CD4-positive, alpha-beta memory T cell (primary cell): ENCODE measurements around the gene ATRNL1. TPM values are rescaled to one million over a fixed set of nuclear protein-coding genes. Genes with fewer than 3 reads are reported as not detected.
"Not testable (repeated sequence)": the region's sequence is repeated elsewhere in the genome, so short reads cannot be mapped to it uniquely, and the experiment has no call there.

Experiments used
- CTCF ChIA-PET: fragments of 350-600 bp; sonication (Branson Sonifier 250); formaldehyde crosslinking; loops from one replicate; lab custom pipeline; 2021; ENCODE audit warnings: inconsistent platforms; ENCODE audit not compliant: partially characterized antibody; lab: Charles Lee
- POLR2A ChIA-PET: fragments of 350-600 bp; sonication (Branson Sonifier 250); formaldehyde crosslinking; loops from one replicate; lab custom pipeline; 2021; ENCODE audit not compliant: partially characterized antibody; lab: Charles Lee
- DNase-seq, 5 donors: peaks; one replicate each; pipeline versions ENCODE4 v3.0.0 to v3.0.0-alpha.2; 2020 to 2022; ENCODE audit warnings: mixed read lengths in 1 of 5
- H3K27ac ChIP-seq: one replicate; pipeline ENCODE4 v1.7.0; 2013; ENCODE audit warnings: low read depth, low read length
- H3K27me3 ChIP-seq: 2 replicates; pipeline ENCODE4 v1.7.0; 2013; ENCODE audit warnings: mild to moderate bottlenecking, low read length, moderate library complexity; ENCODE audit not compliant: insufficient read depth
- H3K36me3 ChIP-seq: 2 replicates; pipeline ENCODE4 v1.7.0; 2013; ENCODE audit warnings: mild to moderate bottlenecking, low read length, moderate library complexity; ENCODE audit not compliant: insufficient read depth
- H3K4me1 ChIP-seq: 2 replicates; pipeline ENCODE4 v1.7.0; 2013; ENCODE audit warnings: mild to moderate bottlenecking, low read length, moderate library complexity; ENCODE audit not compliant: insufficient read depth
- H3K4me3 ChIP-seq, 2 donors: one replicate each; pipeline ENCODE4 v1.7.0; 2013; ENCODE audit warnings: low read length in 2 of 2, mild to moderate bottlenecking in 1 of 2
- H3K9me3 ChIP-seq, 2 donors: one replicate each; pipeline ENCODE4 v1.7.0; 2013; ENCODE audit warnings: low read length in 2 of 2, control low read depth in 1 of 2; ENCODE audit not compliant: control insufficient read depth in 1 of 2
- H3K27ac Mint-ChIP-seq, 7 donors: one replicate each; pipeline ENCODE4 v1.8.0; 2020 to 2021; ENCODE audit warnings: mixed read lengths in 7 of 7, mild to moderate bottlenecking in 6 of 7, inconsistent platforms in 3 of 7, moderate library complexity in 3 of 7
- H3K27me3 Mint-ChIP-seq, 2 donors: one replicate each; pipeline ENCODE4 v1.8.0; 2020 to 2021; ENCODE audit warnings: mixed read lengths in 2 of 2
- H3K36me3 Mint-ChIP-seq, 2 donors: one replicate each; pipeline ENCODE4 v1.8.0; 2020 to 2021; ENCODE audit warnings: mixed read lengths in 2 of 2, inconsistent platforms in 1 of 2, mild to moderate bottlenecking in 1 of 2
- H3K4me1 Mint-ChIP-seq, 4 donors: one replicate each; pipeline ENCODE4 v1.8.0; 2020 to 2021; ENCODE audit warnings: mixed read lengths in 4 of 4, mild to moderate bottlenecking in 1 of 4
- H3K4me3 Mint-ChIP-seq, 8 donors: one replicate each; pipeline ENCODE4 v1.8.0; 2020 to 2021; ENCODE audit warnings: mixed read lengths in 8 of 8, mild to moderate bottlenecking in 7 of 8, moderate library complexity in 6 of 8, inconsistent platforms in 3 of 8
- H3K9me3 Mint-ChIP-seq, 8 donors: one replicate each; pipeline ENCODE4 v1.8.0; 2020 to 2021; ENCODE audit warnings: mixed read lengths in 8 of 8, mild to moderate bottlenecking in 5 of 8, inconsistent platforms in 3 of 8, moderate library complexity in 1 of 8
- intact Hi-C: fragments of 100-400 bp; cut with micrococcal nuclease; formaldehyde crosslinking; loops from one replicate; pipeline ENCODE4 v1.15.1; 2023
- polyA plus RNA-seq, 2 donors: library from polyadenylated mRNA; unstranded; fragments of 300-500 nt; fragmentation: Illumina TruSeq; gene quantifications; one replicate each; pipeline ENCODE4 v1.2.3, GENCODE V29; 2021
- total RNA-seq, 2 experiments: library from RNA; stranded (reverse); gene quantifications; one replicate each; pipeline ENCODE4 v1.2.3, GENCODE V29; 2021

The ATRNL1 gene
- total and polyA plus RNA-seq, 4 experiments from 2014 or later, result 0.23 to 0.50 TPM; not detected in 2

- no peak overlapping the region for H3K4me3 Mint-ChIP-seq
- no peaks in the 10 kb centered on the region for H3K4me1 ChIP-seq
- peaks cover 0 to 5% (median 0%) of the 10 kb centered on the region in 8 donors for H3K9me3 Mint-ChIP-seq
- H3K9me3 ChIP-seq, result no peaks in the 10 kb centered on the region
- H3K4me1 Mint-ChIP-seq, result no peaks in the 10 kb centered on the region
- CTCF ChIA-PET, result no interaction called here
- intact Hi-C loops, result no loop called here
- no peak overlapping the region for H3K4me3 ChIP-seq
- H3K36me3 Mint-ChIP-seq, result no peaks in the 10 kb centered on the region
- H3K36me3 ChIP-seq, result no peaks in the 10 kb centered on the region
- POLR2A ChIA-PET, result no interaction called here
- no peaks in the 10 kb centered on the region for H3K27me3 Mint-ChIP-seq
- no peaks in the 10 kb centered on the region for H3K27me3 ChIP-seq
- no peak overlapping the region for H3K27ac ChIP-seq
- H3K27ac Mint-ChIP-seq, result no peak overlapping the region
- no peak for DNase-seq
Measured at GRCh38 chr10:115355162-115355760, 262.1 kb downstream of the ATRNL1 start.

DNA sequence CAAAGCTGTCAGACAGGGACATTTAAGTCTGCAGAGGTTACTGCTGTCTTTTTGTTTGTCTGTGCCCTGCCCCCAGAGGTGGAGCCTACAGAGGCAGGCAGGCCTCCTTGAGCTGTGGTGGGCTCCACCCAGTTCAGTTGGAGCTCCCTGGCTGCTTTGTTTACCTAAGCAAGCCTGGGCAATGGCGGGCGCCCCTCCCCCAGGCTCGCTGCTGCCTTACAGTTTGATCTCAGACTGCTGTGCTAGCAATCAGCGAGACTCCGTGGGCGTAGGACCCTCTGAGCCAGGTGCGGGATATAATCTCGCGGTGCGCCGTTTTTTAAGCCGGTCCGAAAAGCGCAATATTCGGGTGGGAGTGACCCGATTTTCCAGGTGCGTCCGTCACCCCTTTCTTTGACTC is 274.8 kb downstream of the ATRNL1 start:
- H3K4me3 Mint-ChIP-seq, H3K4me3 ChIP-seq, H3K4me1 Mint-ChIP-seq, POLR2A ChIA-PET, H3K27me3 Mint-ChIP-seq, H3K9me3 ChIP-seq, intact Hi-C loops, CTCF ChIA-PET, H3K27ac ChIP-seq, H3K36me3 Mint-ChIP-seq, DNase-seq, H3K27ac Mint-ChIP-seq, H3K36me3 ChIP-seq, H3K4me1 ChIP-seq, H3K27me3 ChIP-seq: not testable (repeated sequence)
- peaks cover 2 to 24% (median 9%) of the 10 kb centered on the region in 8 donors for H3K9me3 Mint-ChIP-seq

DNA sequence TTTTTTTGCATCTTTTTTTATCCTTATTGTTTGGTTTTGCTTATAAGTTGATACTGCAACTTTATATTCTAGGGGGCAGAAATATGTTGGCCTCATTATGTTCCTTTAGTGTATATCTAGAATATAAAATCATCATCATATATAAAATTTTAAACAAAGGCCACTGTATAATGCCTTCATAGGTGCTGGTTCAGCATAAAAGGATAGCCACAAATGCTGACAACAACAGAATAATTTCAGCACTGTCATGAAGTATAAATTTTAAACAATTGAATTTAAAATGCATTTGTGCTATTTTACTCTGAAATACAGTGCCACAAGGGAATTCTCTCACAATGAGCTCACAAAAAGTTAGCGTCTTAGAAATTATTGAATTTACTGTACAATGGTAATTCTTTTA is 285.9 kb downstream of the ATRNL1 start:
- no peak overlapping the region for H3K4me3 Mint-ChIP-seq
- no peaks in the 10 kb centered on the region for H3K36me3 ChIP-seq
- H3K4me1 Mint-ChIP-seq, result no peaks in the 10 kb centered on the region
- POLR2A ChIA-PET, result no interaction called here
- intact Hi-C loops, result no loop called here
- CTCF ChIA-PET, result no interaction called here
- no peaks in the 10 kb centered on the region for H3K27me3 Mint-ChIP-seq
- H3K27ac ChIP-seq, result no peak overlapping the region
- H3K36me3 Mint-ChIP-seq, result no peaks in the 10 kb centered on the region
- H3K9me3 Mint-ChIP-seq, result peaks cover 3 to 13% (median 5%) of the 10 kb centered on the region in 8 donors
- H3K27me3 ChIP-seq, result no peaks in the 10 kb centered on the region
- no peaks in the 10 kb centered on the region for H3K9me3 ChIP-seq
- H3K27ac Mint-ChIP-seq, result no peak overlapping the region
- H3K4me3 ChIP-seq, result no peak overlapping the region
- no peaks in the 10 kb centered on the region for H3K4me1 ChIP-seq
- DNase-seq, result no peak

GRCh38 chr10:115384665-115385064 is 291.5 kb downstream of the ATRNL1 start:
- Histone ChIP-seq H3K27me3 (no peaks in the 10 kb centered on the region), H3K4me3 (no peak overlapping the region), H3K9me3 (no peaks in the 10 kb centered on the region), H3K4me1 (no peaks in the 10 kb centered on the region), H3K36me3 (no peaks in the 10 kb centered on the region), H3K27ac (no peak overlapping the region)
- H3K27me3 Mint-ChIP-seq, result no peaks in the 10 kb centered on the region
- H3K9me3 Mint-ChIP-seq, result peaks cover 0 to 3% (median 0%) of the 10 kb centered on the region in 8 donors
- no peaks in the 10 kb centered on the region for H3K4me1 Mint-ChIP-seq
- H3K4me3 Mint-ChIP-seq, result no peak overlapping the region
- ChIA-PET CTCF (no interaction called here), POLR2A (no interaction called here)
- no peak for DNase-seq
- H3K27ac Mint-ChIP-seq, result no peak overlapping the region
- H3K36me3 Mint-ChIP-seq, result no peaks in the 10 kb centered on the region
- intact Hi-C loops, result no loop called here

DNA sequence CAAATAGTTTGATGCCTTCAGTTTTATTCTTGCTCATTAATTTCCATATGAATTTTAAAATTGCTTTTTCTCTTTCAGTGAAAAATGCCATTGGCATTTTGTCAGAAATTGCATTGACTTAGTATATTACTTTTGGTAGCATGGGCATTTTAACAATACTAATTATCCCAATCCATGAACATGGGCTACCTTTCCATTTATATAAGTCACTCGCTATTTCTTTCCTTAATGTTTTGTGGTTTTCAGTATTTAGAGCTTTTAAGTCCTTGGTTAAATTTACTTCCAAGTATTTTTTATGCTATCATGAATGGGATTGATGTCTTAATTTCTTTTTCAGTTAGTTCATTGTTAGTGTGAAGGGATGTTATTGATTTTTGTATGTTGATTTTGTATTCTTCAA is 297.4 kb downstream of the ATRNL1 start:
- H3K4me1 Mint-ChIP-seq, result no peaks in the 10 kb centered on the region
- ChIA-PET POLR2A (no interaction called here), CTCF (no interaction called here)

DNA sequence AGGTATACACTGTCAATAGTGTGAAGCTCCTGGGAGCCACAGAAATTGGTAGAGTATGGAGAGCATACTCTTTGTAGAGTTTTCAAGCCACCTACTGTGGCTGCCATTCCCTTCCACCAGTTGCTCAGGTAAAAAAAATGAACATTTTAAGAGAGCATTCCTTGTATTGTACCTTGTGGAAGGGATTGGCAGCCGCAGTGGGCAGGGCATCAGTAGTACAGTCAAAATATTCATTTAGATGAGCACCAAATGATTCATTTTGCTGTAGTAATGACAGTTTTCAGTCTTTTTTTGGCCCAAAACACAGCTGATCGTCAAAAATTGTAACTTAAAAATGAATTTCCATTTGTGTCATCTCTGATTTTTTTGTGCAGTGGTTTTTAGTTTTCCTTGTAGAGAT is 304.9 kb downstream of the ATRNL1 start:
- Histone ChIP-seq H3K27me3 (no peaks in the 10 kb centered on the region), H3K4me1 (no peaks in the 10 kb centered on the region), H3K9me3 (no peaks in the 10 kb centered on the region), H3K36me3 (no peaks in the 10 kb centered on the region), H3K27ac (no peak overlapping the region), H3K4me3 (no peak overlapping the region)
- no peaks in the 10 kb centered on the region for H3K36me3 Mint-ChIP-seq
- ChIA-PET CTCF (no interaction called here), POLR2A (no interaction called here)
- no peak for DNase-seq
- H3K9me3 Mint-ChIP-seq, result peaks cover 0 to 8% (median 3%) of the 10 kb centered on the region in 8 donors
- H3K4me3 Mint-ChIP-seq, result no peak overlapping the region
- intact Hi-C loops, result no loop called here
- H3K27ac Mint-ChIP-seq, result no peak overlapping the region
- no peaks in the 10 kb centered on the region for H3K27me3 Mint-ChIP-seq
- no peaks in the 10 kb centered on the region for H3K4me1 Mint-ChIP-seq

More for the DNA sequence above, 297.4 kb downstream of the ATRNL1 start:
- no peaks in the 10 kb centered on the region for H3K27me3 Mint-ChIP-seq
- H3K27ac Mint-ChIP-seq, result no peak overlapping the region
- intact Hi-C loops, result no loop called here
- Histone ChIP-seq H3K36me3 (no peaks in the 10 kb centered on the region), H3K4me3 (no peak overlapping the region), H3K27me3 (no peaks in the 10 kb centered on the region), H3K4me1 (no peaks in the 10 kb centered on the region), H3K27ac (no peak overlapping the region), H3K9me3 (no peaks in the 10 kb centered on the region)
- H3K4me3 Mint-ChIP-seq, result no peak overlapping the region
- peaks cover 0 to 15% (median 1%) of the 10 kb centered on the region in 8 donors for H3K9me3 Mint-ChIP-seq
- H3K36me3 Mint-ChIP-seq, result no peaks in the 10 kb centered on the region
- DNase-seq, result no peak

- H3K4me3 Mint-ChIP-seq, result no peak overlapping the region
- Histone ChIP-seq H3K4me1 (no peaks in the 10 kb centered on the region), H3K9me3 (no peaks in the 10 kb centered on the region), H3K4me3 (no peak overlapping the region), H3K27ac (no peak overlapping the region), H3K27me3 (no peaks in the 10 kb centered on the region), H3K36me3 (no peaks in the 10 kb centered on the region)
- peaks cover 4 to 14% (median 8%) of the 10 kb centered on the region in 8 donors for H3K9me3 Mint-ChIP-seq
- no peak overlapping the region for H3K27ac Mint-ChIP-seq
- intact Hi-C loops, result no loop called here
- DNase-seq, result no peak
- no peaks in the 10 kb centered on the region for H3K27me3 Mint-ChIP-seq
- CTCF ChIA-PET, result no interaction called here
- H3K4me1 Mint-ChIP-seq, result no peaks in the 10 kb centered on the region
- POLR2A ChIA-PET, result no interaction called here
- H3K36me3 Mint-ChIP-seq, result no peaks in the 10 kb centered on the region
Measured at GRCh38 chr10:115402699-115403098, 309.5 kb downstream of the ATRNL1 start.

- H3K36me3 ChIP-seq, H3K9me3 ChIP-seq, H3K4me3 Mint-ChIP-seq, H3K4me1 ChIP-seq, H3K4me1 Mint-ChIP-seq, H3K27me3 ChIP-seq, POLR2A ChIA-PET, H3K27ac ChIP-seq, H3K27ac Mint-ChIP-seq, DNase-seq, H3K36me3 Mint-ChIP-seq, CTCF ChIA-PET, H3K4me3 ChIP-seq, H3K27me3 Mint-ChIP-seq, intact Hi-C loops: not testable (repeated sequence)
- H3K9me3 Mint-ChIP-seq, result peaks cover 6 to 28% (median 15%) of the 10 kb centered on the region in 8 donors
Measured at GRCh38 chr10:115405838-115406237, 312.7 kb downstream of the ATRNL1 start.
